NCI-H748 treated with DMSO at 0.1 percent for 48 hours (cell line): ENCODE results near the gene YPEL1.
"Not testable (repeated sequence)": the region's sequence is repeated elsewhere in the genome, so short reads cannot be mapped to it uniquely, and the experiment has no call there.

Source experiments
- DNase-seq: peaks from one replicate; lab custom pipeline; 2025; lab: John Stamatoyannopoulos, UW

Gene YPEL1

GRCh38 chr22:21753374-21754111 lies 17.9 kb upstream of the YPEL1 start:
- no peak for DNase-seq

DNA sequence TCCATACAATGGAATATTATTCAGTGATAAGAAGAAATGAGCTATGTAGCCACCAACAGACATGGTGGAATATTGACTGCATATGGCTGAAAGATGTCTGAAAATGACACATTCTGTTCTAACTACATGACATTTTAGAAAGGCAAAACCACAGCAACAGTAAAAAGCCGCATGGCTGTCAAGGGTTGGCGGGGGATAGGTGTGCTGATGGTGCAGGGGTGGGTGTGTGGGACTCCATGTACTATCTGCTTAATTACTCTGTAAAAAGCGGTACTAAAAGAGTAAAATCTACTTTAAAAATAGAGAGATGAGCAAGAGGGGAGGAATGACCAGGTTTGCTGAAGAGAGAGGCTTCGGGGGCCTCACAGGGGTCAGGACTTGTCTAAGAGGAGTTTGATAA lies 16.7 kb upstream of the YPEL1 start:
- no peak for DNase-seq

DNA sequence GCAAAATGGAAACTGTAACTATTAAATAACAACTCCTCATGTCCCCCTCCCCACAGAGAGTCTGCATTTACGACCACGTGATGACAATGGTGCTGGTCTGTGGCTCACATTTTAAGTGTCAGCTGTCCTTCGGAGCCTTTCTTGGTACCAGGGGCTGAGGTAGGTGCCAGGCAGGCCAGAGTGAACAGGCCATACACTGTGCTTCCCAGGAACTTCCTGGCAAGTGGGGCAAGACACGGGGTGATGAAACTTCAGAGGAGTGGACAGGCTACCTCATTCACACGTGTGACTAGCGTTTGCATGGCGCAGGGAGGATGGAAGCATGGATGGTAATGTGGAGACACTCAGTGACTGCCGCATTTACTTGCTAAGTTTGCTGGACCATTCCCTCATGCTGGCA lies 10.4 kb upstream of the YPEL1 start:
- no peak for DNase-seq

- DNase-seq, result not testable (repeated sequence)
Observed at GRCh38 chr22:21744917-21745316, 9.3 kb upstream of the YPEL1 start.

DNA sequence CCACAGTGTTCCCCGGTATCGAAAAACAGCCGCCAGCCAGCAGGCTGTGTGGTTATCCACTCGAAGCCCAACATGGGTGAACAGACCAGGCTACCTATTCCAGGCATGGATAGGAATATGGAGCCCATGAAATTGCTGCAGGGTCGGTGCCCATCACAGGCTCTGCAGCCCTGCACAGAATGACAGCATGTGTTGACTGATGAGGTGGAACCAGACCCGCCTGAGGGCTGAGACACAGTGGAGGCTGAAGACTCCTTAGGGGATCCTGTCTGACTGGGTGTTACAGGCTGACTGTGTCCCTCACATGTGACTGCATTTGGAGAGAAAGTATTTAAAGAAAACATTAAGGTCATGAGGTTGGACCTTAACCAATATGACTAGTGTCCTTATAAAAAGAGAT lies 6.2 kb upstream of the YPEL1 start:
- DNase-seq, result no peak

DNA sequence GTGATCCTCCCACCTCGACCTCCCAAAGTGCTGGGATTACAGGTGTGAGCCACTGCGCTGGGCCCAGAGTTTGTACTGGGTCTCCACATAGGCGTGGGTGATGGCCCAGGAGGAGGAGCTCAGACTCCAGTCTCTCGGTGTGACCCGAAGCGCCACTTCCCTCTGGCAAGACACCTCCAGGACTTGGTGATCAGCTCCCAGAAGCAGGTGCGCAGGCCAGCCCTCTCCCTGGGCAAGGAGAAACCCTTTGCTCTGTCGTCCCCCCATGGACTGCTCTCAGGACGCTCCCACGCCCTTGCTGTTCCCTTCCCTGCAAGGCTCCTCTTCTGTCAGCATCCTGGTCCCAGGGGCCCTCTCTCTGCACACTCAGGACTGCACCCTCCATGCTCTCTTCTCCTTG lies 5.5 kb upstream of the YPEL1 start:
- no peak for DNase-seq

DNA sequence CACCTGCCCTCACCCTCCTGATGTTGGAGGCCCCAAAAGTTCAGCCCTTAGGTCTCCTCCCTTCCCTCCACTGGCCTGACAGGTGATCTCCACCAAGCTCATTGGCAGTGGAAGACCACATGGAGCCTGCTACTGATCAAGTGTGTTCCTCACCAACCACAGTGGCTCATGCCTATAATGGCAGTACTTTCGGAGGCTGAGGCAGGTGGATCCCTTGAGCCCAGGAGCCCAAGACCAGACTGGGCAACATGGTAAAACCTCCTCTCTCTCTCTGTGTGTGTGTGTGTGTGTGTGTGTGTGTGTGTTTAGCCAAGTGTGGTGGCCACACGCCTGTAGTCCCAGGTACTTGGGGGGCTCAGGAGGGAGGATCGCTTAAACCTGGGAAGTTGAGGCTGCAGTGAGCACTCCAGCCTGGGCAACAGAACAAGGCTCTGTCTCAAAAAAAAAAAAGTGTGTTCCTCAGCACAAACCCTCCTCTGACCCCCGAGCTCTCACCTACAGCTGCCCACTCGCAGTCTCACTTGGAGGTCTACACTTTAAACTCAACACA lies 4.3 kb upstream of the YPEL1 start:
- DNase-seq, result no peak

GRCh38 chr22:21738966-21739365 lies 3.4 kb upstream of the YPEL1 start:
- no peak for DNase-seq

GRCh38 chr22:21738081-21738480 lies 2.5 kb upstream of the YPEL1 start:
- DNase-seq, result no peak

DNA sequence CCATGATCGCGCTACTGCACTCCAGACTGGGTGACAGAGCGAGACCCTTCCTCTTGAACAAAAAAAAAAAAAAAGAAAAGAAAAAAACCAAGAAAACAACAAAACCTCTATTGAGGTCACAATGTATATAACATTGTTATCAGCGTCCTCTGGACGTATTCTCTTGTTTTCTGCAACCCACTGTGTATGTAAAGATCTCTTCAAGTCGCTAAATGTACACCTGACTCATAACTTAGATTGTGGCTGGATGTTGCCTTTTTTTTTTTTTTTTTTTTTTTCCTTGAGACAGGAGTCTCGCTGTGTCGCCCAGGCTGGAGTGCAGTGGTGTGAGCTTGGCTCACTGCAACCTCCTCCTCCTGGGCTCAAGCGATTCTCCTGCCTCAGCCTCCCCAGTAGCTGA lies 1.4 kb upstream of the YPEL1 start:
- no peak for DNase-seq

DNA sequence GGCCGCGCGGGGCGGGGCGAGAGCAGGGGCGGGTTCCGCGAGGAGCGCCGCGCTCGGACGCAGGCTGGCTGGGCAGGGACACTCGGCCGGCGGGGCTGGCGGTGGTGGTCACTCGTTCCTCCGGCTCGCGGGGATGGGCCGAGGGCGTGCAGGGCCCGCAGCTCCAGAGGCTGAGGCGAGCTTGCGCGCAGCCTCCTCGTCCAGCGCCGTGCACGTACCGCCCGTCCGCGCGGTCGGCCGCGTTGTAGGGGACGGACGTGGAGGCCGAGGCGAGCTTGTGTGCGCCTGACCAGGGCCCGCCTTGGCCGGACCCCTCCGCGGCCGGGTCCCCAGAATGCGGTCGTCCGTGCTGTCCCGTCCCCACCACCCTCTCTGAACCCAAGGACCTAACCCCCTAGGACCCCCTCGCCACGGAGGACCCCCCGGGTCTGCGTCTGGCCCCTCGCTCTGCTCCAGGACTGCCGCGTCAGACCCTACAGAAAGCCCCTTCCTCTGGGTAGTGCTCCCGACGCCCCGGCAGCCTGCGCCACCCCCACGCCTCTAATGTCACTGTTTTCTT lies 569 bp upstream of the YPEL1 start:
- DNase-seq, result no peak

DNA sequence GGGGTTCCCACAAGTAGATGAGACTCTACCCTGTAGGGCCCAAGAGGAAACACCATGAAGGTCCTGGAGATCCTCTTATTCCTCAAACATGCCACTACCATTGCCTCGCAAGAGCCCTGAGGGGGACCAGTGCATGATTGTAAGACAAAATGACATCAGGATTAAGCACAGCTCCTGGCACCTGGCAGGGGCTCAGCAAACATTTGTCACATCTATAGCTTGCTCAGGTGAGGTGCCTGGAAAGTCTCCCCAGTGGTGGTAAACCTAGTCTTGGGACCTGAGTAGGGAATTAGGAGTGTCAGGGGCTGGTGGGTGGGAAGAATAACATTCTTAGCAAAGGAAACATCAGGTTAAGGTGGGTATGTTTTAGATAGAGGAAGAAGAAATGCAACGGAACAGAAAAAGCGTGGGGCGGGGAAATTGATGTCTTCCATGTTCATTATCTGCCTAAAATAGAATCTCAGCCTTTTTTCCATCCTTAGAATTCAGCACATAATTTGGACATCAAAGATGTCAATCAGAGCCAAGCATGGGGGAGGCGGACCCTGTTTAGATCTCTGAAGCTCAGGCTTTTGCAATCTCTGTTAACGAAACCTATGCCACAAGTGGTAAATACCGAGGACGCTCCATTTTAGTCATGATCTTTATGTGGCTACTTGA lies 924 bp downstream of the YPEL1 start:
- DNase-seq, result no peak

DNA sequence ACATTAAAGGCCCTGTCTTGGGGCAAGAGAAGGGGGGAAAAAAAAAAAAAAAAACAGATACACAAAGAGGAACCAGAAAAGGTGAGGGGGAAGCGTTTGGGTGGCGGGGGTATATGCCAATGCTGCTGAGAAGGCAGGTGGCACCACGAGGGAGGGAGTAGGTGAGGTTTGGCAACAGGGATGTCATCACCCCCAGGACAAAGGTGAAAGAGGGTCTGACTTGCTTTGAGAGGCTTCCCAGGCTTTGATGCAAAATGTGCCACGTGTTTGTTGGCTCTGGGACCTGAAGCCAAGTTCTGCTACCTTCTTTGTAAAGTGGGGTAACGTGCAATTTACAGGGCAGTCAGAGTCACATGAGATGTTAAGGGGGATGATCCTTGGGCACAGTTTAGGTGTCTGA lies 4.1 kb downstream of the YPEL1 start:
- DNase-seq, result no peak

DNA sequence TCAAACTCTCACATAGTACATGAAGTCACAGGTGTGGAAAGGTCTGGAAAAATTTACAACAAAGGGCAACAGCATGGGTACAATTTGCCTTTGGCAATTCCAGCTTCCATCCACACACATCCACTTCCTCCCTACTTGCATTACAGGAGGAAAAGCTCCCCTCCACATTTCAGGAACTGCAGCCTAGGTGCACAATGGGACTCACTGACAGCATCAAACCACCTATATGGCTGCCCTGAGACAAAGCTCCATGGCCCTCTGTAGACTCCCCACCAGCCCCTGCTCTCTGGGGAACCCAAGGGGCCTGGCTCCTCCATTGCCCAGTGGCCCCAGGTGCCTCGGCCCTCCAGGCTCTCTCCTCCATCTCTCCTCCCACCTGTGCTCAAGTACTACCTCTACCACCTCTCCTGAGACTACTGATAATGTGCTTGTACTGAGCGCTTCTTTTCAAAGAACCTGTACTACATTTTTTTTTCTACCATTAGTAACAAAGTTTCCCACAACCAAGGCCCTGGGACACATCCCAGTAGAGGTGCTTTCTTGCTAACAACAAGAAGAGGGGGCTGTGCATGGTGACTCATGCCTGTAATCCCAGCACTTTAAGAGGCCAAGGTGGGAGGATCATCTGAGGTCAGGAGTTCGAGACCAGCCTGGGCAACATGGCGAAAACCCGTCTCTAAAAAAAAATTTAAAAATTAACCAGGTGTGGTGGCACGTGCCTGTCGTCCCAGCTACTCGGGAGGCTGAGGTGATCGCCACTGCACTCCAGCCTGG lies 4.9 kb downstream of the YPEL1 start:
- DNase-seq, result no peak

DNA sequence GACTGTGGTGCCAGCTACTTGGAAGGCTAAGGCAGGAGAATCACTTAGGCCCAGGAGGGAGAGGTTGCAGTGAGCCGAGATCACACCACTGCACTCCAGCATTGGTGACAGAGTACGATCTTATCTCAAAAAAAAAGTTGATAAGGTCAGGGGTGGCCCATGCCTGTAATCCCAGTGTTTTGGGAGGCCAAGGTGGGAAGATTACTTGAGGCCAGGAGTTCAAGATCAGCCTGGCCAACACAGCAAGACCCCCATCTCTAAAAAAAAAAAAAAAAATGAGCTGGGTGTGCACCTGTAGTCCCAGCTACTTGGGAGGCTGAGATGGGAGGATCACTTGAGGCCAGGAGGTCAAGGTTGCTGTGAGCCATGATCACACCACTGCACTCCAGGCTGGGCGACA lies 6.4 kb downstream of the YPEL1 start:
- not testable (repeated sequence) for DNase-seq

DNA sequence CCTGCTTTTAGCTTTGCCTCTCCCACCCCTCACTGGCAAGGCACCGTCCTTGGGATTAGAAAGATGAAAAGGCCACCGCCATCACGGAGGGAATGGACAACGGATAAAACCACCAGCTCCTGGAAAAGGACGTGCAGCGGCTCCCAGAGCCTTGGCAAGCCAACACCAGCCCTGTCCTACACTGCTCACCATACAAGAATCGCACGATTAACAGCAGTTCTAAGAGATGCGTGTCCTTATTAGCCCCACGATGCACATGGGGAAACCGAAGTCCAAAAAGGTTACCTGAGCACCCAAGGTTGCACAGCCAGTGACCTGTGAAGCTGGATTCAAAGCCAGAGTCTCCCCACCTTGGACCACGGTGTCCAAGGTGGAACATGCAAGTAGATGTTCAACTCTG lies 7.3 kb downstream of the YPEL1 start:
- DNase-seq, result no peak

DNA sequence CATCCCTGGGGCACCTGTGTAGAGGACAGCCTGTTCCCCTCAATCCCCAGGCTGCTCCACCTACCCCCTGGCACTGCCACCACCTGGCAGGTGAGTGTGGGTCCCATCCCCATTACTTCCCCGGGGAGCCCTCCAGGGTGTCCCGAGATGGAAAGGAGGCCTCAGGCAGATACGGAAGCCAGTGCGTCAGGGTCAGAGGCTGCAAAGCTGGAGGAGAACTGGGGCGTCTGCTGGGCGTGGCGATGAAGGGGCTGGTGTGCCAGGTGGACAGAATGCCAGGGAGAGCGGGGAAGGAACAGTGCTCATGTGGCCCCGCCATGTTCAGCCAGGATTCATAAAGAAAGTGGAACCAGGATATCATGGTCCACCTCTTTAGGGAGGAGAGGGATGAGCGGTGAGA lies 7.8 kb downstream of the YPEL1 start:
- DNase-seq, result no peak

GRCh38 chr22:21727159-21727558 lies 8.4 kb downstream of the YPEL1 start:
- no peak for DNase-seq

GRCh38 chr22:21726650-21727049 lies 8.9 kb downstream of the YPEL1 start:
- no peak for DNase-seq

DNA sequence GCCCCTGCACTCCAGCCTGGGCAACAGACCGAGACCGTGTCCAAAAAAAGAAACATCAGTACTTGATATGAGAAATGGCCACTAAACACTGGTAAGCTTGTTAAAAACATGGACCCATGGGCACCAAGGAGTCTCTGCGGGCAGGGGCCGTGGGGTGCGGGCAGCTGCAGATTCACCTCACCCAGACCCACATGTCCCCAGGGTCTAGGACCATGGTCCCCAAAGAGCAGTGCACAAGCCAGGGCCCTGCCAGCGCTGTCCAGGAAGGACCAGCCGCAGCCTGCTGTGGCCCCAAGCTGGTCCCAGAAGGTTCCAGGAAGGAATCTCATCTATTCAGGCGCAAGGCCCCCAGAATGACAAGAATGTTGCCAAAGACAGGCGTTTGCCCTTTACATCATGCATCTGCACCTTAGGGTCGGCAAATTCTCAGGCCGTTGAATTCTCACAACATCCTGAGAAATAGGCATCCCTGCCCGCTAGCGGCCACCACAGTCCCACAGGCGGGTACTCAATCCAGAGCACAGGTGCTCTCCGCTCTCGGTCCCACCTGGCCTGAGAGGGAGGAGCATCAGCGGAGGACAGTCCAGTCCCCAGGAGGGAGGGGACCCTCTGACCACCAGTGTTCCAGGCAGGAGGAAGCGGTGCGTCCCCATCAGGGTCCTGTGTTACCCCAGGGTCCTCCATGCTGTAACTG lies 9.5 kb downstream of the YPEL1 start:
- DNase-seq, result no peak

GRCh38 chr22:21724496-21724895 lies 11.1 kb downstream of the YPEL1 start:
- DNase-seq, result not testable (repeated sequence)
